ENCODE measurements around the gene TCAP.

TCAP gene

DNA sequence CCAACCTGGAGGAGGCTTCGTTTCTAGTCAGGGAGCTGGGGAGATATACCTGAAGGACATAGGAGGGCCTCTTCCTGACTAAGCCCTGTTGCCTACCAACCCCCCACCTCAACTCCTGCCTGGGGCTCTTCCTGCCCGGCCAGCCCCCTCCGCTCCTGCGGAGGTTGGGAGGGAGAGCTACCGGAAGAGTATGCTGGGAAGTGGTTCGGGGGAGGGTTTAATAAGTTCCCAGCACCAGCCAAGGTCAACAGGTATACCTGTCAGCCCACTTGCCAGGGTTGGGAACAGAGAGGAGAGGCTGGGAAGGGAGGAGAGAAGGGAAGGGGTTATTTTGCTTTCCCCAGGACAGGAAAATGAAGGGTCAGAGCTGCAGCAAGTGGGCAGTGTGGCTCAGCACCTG, 33.7 kb upstream of the TCAP start:
- H4K20me1 ChIP-seq (ENCODE audit: insufficient read depth, low read length) = no peaks in the 10 kb centered on the region
- no peak for TF ChIP-seq EZH2phosphoT487 (IDR thresholded peaks at IDR 0.05; ENCODE audit: low read depth)
- TF ChIP-seq, protein P1, sequence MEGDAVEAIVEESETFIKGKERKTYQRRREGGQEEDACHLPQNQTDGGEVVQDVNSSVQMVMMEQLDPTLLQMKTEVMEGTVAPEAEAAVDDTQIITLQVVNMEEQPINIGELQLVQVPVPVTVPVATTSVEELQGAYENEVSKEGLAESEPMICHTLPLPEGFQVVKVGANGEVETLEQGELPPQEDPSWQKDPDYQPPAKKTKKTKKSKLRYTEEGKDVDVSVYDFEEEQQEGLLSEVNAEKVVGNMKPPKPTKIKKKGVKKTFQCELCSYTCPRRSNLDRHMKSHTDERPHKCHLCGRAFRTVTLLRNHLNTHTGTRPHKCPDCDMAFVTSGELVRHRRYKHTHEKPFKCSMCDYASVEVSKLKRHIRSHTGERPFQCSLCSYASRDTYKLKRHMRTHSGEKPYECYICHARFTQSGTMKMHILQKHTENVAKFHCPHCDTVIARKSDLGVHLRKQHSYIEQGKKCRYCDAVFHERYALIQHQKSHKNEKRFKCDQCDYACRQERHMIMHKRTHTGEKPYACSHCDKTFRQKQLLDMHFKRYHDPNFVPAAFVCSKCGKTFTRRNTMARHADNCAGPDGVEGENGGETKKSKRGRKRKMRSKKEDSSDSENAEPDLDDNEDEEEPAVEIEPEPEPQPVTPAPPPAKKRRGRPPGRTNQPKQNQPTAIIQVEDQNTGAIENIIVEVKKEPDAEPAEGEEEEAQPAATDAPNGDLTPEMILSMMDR (IDR thresholded peaks at IDR 0.05; ENCODE audit: low read depth, low read length) = no peak

DNA sequence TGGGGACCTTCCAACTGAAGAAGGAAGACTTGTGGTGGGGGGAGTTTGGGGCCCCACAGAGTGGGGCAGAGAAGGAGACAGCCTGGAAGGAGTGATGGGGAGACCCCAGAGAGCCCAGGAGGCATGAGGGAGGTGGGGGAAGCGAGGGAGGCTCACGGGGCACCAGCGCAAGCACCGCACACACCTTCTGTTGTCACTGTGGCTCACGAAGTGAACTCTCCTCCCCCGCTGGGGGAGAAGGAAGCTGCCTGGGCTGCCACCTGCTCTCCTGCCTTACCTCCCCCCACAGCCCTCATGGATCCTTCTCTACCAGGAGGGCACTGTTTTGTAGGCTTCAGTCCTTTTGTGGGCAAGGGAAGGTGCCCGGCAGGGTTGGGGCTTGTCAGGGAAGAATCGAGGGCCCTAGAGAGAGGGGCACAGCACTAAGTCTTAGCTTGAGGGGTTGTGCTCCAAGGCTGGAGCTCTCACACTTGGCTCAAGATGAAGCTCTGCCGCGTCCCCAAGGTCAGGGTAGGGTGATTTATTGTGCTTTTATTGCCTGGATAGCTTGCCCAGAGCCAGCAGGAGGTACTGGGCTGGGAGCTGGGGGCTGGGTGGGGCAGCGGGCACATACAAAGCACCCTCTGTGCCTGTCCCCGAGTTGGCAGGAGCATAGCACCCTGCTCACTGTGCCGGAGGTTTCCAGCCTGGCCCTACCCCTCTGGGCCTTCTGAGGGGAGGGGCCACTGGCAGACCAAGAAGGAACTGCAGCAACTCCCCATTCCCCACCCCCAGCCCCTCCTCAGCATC, 32.8 kb upstream of the TCAP start:
- H3K27me3 ChIP-seq (ENCODE audit: low read depth, low read length) = no peaks in the 10 kb centered on the region
- peaks cover 7% of the 10 kb centered on the region for H3K4me1 ChIP-seq (ENCODE audit: low read length)
- H3K27ac ChIP-seq (ENCODE audit: low read length) = no peak overlapping the region
- no peak overlapping the region for H3K4me2 ChIP-seq (ENCODE audit: low read length)
- TF ChIP-seq, protein P1 (IDR thresholded peaks at IDR 0.05; ENCODE audit: low read depth, low read length) = no peak
- no peak for TF ChIP-seq EZH2phosphoT487 (IDR thresholded peaks at IDR 0.05; ENCODE audit: low read depth)
- no peaks in the 10 kb centered on the region for H3K36me3 ChIP-seq (replicated peaks; ENCODE audit: low read depth, low read length)
- no peak overlapping the region for H2AFZ ChIP-seq (ENCODE audit: low read depth, low read length)
- H3K9ac ChIP-seq (ENCODE audit: low read length) = no peak overlapping the region
- H3K79me2 ChIP-seq (ENCODE audit: low read length) = peaks cover under 1% of the 10 kb centered on the region; the same call in 1 of the 2 replicates
- H4K20me1 ChIP-seq (ENCODE audit: insufficient read depth, low read length) = no peaks in the 10 kb centered on the region
- no peaks in the 10 kb centered on the region for H3K9me3 ChIP-seq (ENCODE audit: insufficient read depth, low read length)
- no peak overlapping the region for H3K4me3 ChIP-seq (ENCODE audit: low read length)

More for the DNA sequence above, 33.7 kb upstream of the TCAP start:
- Histone ChIP-seq H3K9me3 (ENCODE audit: insufficient read depth, low read length) (no peaks in the 10 kb centered on the region), H3K36me3 (replicated peaks; ENCODE audit: low read depth, low read length) (no peaks in the 10 kb centered on the region), H3K4me1 (ENCODE audit: low read length) (peaks cover 5% of the 10 kb centered on the region), H3K27me3 (ENCODE audit: low read depth, low read length) (no peaks in the 10 kb centered on the region), H3K27ac (ENCODE audit: low read length) (no peak overlapping the region), H3K4me3 (ENCODE audit: low read length) (no peak overlapping the region), H3K4me2 (ENCODE audit: low read length) (no peak overlapping the region), H2AFZ (ENCODE audit: low read depth, low read length) (no peak overlapping the region), H3K79me2 (ENCODE audit: low read length) (no peaks in the 10 kb centered on the region), H3K9ac (ENCODE audit: low read length) (no peak overlapping the region)

GRCh38 chr17:39633570-39634183, 31.5 kb upstream of the TCAP start:
- H3K79me2 ChIP-seq (ENCODE audit: low read length) = peaks cover 14% of the 10 kb centered on the region
- no peak overlapping the region for H3K9ac ChIP-seq (ENCODE audit: low read length)
- no peak for TF ChIP-seq EZH2phosphoT487 (IDR thresholded peaks at IDR 0.05; ENCODE audit: low read depth)
- TF ChIP-seq, protein P1 (IDR thresholded peaks at IDR 0.05; ENCODE audit: low read depth, low read length) = no peak
- H3K9me3 ChIP-seq (ENCODE audit: insufficient read depth, low read length) = no peaks in the 10 kb centered on the region
- no peaks in the 10 kb centered on the region for H4K20me1 ChIP-seq (ENCODE audit: insufficient read depth, low read length)
- H3K4me2 ChIP-seq (ENCODE audit: low read length) = no peak overlapping the region
- no peak overlapping the region for H3K27ac ChIP-seq (ENCODE audit: low read length)
- H3K4me3 ChIP-seq (ENCODE audit: low read length) = no peak overlapping the region
- peaks cover 18% of the 10 kb centered on the region for H3K4me1 ChIP-seq (ENCODE audit: low read length)
- H2AFZ ChIP-seq (ENCODE audit: low read depth, low read length) = no peak overlapping the region
- H3K27me3 ChIP-seq (ENCODE audit: low read depth, low read length) = no peaks in the 10 kb centered on the region
- H3K36me3 ChIP-seq (replicated peaks; ENCODE audit: low read depth, low read length) = no peaks in the 10 kb centered on the region

GRCh38 chr17:39634384-39634871, 30.7 kb upstream of the TCAP start:
- H3K4me2 ChIP-seq (ENCODE audit: low read length) = no peak overlapping the region
- no peak overlapping the region for H2AFZ ChIP-seq (ENCODE audit: low read depth, low read length)
- H3K4me1 ChIP-seq (ENCODE audit: low read length) = peaks cover 18% of the 10 kb centered on the region
- no peak overlapping the region for H3K27ac ChIP-seq (ENCODE audit: low read length)
- no peaks in the 10 kb centered on the region for H4K20me1 ChIP-seq (ENCODE audit: insufficient read depth, low read length)
- no peaks in the 10 kb centered on the region for H3K27me3 ChIP-seq (ENCODE audit: low read depth, low read length)
- no peak overlapping the region for H3K4me3 ChIP-seq (ENCODE audit: low read length)
- TF ChIP-seq EZH2phosphoT487 (IDR thresholded peaks at IDR 0.05; ENCODE audit: low read depth) = no peak
- TF ChIP-seq, protein P1 (IDR thresholded peaks at IDR 0.05; ENCODE audit: low read depth, low read length) = peak; percentile 98
- no peaks in the 10 kb centered on the region for H3K9me3 ChIP-seq (ENCODE audit: insufficient read depth, low read length)
- H3K9ac ChIP-seq (ENCODE audit: low read length) = no peak overlapping the region
- no peaks in the 10 kb centered on the region for H3K36me3 ChIP-seq (replicated peaks; ENCODE audit: low read depth, low read length)
- peaks cover 20% of the 10 kb centered on the region for H3K79me2 ChIP-seq (ENCODE audit: low read length)

Data from OCI-LY3 (cell line).